GM13976 (cell line): ENCODE measurements around the gene PTGER1.

Source experiments
- DNase-seq: peaks from one replicate; pipeline ENCODE4 v3.0.0; 2012; ENCODE audit warnings: low spot score
- CTCF ChIP-seq: IDR thresholded peaks from 2 replicates; pipeline ENCODE4 v1.5.1; 2012; ENCODE audit warnings: borderline replicate concordance, mild to moderate bottlenecking; ENCODE audit not compliant: insufficient read depth; ENCODE audit errors: extremely low read depth, missing control alignments, control extremely low read depth
- in situ Hi-C: fragments of 300-500 bp; cut with MboI; formaldehyde crosslinking; loops from one replicate; pipeline ENCODE4 v1.12.0; 2022; ENCODE audit warnings: low sequenced_read_pairs, mixed read lengths, inconsistent platforms; ENCODE audit not compliant: unreplicated experiment

PTGER1 gene

GRCh38 chr19:14473978-14474578 lies 1.1 kb downstream of the PTGER1 start:
- peak; percentile 40 for DNase-seq
- in situ Hi-C loops, result no loop called here
- TF ChIP-seq CTCF, result no peak

DNA sequence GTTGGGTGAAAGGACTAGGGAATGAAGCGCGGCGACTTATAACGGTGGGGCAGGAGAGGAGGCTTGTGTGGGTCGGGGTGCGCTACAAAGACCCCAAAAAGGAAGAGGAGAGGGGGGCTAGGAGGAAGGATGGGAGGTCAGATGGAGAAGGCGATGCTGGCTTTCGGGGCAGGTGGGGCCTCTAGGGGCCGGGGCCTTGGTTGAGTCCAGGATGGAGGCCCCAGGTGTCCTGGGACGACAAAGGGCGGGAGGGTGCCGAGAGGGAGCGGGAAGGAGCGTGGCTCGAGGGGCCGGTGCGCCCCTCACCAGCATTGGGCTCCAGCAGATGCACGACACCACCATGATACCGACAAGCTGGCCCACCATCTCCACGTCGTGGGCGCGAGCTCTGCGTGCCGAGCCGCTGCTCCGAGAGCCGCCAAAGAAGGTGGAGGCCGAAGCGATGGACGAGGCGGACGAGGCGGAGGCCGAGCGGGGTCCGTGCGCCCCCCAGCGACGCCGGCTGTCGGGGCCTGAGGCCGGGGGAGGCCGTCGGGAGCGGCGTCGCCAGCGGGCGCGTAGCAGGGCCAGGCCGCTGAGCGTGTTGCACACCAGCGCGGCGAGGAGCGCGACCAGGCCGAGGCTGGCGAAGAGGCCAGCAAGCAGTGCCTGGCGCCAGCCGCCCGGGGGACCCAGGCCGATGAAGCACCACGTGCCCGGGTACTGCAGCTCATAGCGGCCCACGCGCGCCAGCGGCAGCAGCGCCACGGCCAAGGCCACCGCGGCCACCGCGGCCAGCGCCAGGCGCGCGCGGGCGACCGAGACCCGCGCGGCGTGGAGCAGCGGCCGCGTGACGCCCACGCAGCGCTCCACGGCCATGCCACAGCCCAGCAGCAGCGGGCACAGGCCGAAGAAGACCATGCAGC lies 1.8 kb downstream of the PTGER1 start:
- TF ChIP-seq CTCF, result peak; percentile 16
- peak; percentile 60 for DNase-seq
- in situ Hi-C loops, result no loop called here

- TF ChIP-seq CTCF, result peak; percentile 96
- DNase-seq, result peak; percentile 93
- in situ Hi-C loops, result no loop called here
Observed at GRCh38 chr19:14472202-14472938, 2.8 kb downstream of the PTGER1 start.

DNA sequence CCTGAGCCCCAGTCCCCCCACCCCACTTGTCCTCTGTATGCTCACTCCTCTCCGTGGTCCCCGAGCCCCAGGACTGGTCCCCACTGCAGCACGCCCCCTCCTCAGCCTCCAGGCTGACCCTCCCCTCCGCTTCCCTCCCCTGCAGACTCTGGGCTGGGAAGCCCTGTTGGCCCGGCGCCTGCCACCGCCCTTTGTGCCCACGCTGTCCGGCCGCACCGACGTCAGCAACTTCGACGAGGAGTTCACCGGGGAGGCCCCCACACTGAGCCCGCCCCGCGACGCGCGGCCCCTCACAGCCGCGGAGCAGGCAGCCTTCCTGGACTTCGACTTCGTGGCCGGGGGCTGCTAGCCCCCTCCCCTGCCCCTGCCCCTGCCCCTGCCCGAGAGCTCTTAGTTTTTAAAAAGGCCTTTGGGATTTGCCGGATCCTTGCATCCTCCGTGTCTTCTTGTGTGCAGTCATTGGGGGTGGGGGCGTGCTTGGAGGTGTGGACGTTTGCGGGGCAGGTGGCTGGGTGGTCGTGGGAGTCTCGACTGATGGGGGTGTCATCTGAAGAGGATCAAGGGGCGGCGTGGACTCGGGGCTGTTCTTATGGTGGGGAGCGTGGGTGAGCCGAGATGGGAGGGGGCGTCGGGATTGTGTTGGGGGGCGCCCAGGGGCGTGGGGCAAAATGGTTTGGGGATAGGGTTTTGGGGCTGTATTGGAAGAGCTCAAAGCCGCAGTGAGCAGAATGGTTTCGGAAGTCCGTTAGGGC lies 3.5 kb downstream of the PTGER1 start:
- in situ Hi-C loops, result no loop called here
- DNase-seq, result no peak
- no peak for TF ChIP-seq CTCF

GRCh38 chr19:14470031-14470876 lies 4.9 kb downstream of the PTGER1 start:
- no peak for DNase-seq
- in situ Hi-C loops, result no loop called here
- no peak for TF ChIP-seq CTCF

- peak; percentile 47 for DNase-seq
- in situ Hi-C loops, result no loop called here
- TF ChIP-seq CTCF, result no peak
Observed at GRCh38 chr19:14467816-14468215, 7.3 kb downstream of the PTGER1 start.
